HG03196 (cell line): ENCODE data around the gene DDAH1.

ENCODE experiments used
- ATAC-seq: cut with Tn5 transposase; IDR thresholded peaks from one replicate; pipeline ENCODE4 v1.9.1; 2021; ENCODE audit not compliant: unreplicated experiment

DDAH1 gene

DNA sequence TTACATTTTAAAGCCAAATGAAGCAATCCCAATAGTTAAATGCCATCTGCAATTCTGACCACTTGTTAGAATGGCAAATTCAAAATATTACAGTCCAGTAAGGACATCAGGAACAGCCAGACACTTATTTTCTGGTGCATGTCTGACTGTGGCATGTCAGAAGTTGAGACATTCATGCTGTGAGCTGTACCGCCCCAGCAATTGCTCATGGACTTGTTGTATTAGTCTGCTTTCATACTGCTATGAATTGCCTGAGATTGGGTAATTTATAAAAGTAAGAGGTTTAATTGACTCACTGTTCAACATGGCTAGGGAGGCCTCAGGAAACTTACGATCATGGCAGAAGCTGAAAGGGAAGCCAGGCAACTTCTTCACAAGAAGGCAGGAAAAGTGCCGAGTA is 19.1 kb downstream of the DDAH1 start:
- ATAC-seq: no peak

DNA sequence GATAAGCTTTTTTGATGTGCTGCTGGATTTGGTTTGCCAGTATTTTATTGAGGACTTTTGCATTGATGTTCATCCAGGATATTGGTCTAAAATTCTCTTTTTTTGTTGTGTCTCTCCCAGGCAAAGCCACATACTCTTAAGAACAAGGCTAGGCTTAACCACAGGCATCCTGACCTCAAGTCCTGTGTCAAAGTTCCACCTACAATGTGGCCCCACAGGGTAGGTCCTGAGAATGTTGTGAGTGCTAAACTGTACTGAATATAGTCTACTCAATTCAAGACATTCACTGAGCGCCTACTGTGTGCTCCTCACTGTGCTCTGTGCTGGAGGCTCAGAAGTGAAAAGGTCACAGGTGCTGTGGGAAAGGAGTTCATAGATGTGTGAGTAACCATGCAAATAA is 20.6 kb downstream of the DDAH1 start:
- no peak for ATAC-seq

DNA sequence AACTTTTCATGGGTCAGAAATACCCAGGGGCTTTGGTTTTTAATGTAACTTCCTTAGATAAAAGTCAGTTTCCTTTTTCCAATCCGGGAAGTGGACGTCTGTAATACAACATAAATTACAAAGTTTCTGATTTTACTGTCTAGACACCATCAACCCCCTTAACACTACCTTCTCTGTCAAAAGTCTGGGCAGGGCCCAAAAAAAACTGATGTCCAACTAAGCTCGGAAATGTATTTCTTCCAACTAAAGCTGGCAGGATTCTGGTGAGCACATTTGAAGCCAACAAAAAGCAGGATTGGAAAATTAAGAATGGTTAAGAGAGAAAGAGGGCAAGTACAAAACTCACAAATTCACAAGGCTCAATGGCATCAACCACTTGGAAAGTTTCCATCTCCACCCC is 24.3 kb downstream of the DDAH1 start:
- ATAC-seq: no peak

GRCh38 chr1:85438353-85438752 is 26.6 kb downstream of the DDAH1 start:
- ATAC-seq: no peak

DNA sequence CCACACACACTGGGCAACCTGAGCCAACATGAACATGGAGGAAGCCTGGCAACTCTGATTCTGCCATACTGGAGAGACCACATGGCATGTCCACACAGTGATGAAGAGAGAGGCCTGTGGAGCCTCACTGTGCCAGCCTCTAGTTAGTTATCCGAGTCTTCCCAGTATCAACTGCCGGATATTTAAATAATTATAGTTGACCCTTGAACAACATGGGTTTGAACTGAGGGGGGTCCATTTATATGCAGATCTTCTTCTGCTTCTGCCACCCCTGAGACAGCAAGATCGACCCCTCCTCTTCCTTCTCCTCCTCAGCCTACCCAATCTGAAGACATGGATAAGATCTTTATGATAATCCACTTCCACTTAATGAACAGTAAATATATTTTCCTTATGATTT is 27.8 kb downstream of the DDAH1 start:
- ATAC-seq: no peak

GRCh38 chr1:85433096-85433495 is 31.9 kb downstream of the DDAH1 start:
- ATAC-seq: no peak

DNA sequence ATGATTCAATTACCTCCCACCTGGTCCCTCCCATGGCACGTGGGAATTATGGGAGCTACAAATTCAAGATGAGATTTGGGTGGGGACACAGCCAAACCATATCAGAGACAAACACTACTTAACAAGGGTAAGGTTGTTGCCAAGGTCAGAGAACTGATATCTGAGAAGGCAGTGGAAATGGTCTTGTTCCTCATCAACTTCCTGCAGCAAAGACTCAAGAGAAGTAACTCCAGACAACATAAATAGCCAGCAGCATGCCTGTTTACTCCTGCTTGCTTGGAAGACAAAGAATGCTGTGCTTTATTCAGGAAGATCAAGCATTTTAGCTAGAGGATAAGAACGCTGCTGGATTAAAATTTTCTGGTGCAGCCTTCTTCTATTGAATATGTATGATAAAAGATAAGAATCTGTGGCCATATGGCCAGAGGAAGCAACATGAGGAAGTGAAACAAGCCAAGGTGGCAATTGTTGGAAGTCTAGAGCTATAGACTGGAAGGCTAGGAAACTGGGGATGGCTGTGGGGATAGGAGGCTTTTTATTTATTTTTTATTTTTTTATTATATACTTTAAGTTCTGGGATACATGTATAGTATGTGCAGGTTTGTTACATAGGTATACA is 36.4 kb downstream of the DDAH1 start:
- no peak for ATAC-seq

- no peak for ATAC-seq
Observed at GRCh38 chr1:85427849-85428248, 37.1 kb downstream of the DDAH1 start.

DNA sequence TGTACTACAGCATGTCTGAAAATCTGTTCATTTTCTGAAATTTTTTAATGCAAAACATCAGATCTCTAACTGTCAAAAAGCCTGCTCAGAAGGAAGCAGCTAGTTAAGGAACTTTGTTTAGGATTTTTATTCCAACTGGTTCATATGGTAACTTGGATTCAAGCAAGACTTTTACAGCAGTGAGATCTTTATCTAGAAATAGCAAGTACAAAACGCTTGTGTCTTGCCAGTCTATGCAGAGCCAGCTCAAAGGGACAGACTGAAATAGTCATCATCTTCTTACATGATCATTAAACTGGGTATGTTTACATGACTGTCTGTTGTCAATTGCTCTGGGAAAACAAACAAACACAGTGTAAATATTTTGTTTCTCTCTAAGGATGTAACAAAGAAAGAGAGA is 37.6 kb downstream of the DDAH1 start:
- no peak for ATAC-seq

- no peak for ATAC-seq
Observed at GRCh38 chr1:85421179-85421578, 43.8 kb downstream of the DDAH1 start.

GRCh38 chr1:85420199-85420598 is 44.8 kb downstream of the DDAH1 start:
- no peak for ATAC-seq

GRCh38 chr1:85417876-85418275 is 47.1 kb downstream of the DDAH1 start:
- no peak for ATAC-seq

GRCh38 chr1:85417017-85417416 is 47.9 kb downstream of the DDAH1 start:
- ATAC-seq: no peak

DNA sequence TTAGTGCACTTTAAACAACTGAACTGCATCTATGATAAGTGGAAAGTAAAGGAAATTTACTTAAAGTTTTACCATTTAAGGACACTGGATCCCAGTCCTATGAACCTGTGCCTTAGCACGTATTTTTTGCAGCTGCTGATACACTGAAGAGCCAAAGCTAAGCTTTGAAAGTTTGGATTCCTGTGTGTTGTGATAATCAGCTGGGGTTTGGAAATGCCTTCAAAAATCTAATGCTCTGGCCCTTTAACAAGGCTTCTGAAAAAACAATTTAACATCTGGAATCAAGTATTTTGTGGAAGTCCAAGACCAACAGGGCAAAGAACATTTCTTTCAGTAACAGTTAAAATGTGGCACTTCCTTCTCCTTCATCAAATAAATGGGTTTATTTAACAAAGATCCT is 51.8 kb downstream of the DDAH1 start:
- ATAC-seq: no peak

- no peak for ATAC-seq
Observed at GRCh38 chr1:85411567-85412305, 53.2 kb downstream of the DDAH1 start.

GRCh38 chr1:85409516-85409915 is 55.4 kb downstream of the DDAH1 start:
- ATAC-seq: no peak

- no peak for ATAC-seq
Observed at GRCh38 chr1:85407746-85408377, 57.1 kb downstream of the DDAH1 start.

GRCh38 chr1:85406887-85407533 is 57.9 kb downstream of the DDAH1 start:
- no peak for ATAC-seq

DNA sequence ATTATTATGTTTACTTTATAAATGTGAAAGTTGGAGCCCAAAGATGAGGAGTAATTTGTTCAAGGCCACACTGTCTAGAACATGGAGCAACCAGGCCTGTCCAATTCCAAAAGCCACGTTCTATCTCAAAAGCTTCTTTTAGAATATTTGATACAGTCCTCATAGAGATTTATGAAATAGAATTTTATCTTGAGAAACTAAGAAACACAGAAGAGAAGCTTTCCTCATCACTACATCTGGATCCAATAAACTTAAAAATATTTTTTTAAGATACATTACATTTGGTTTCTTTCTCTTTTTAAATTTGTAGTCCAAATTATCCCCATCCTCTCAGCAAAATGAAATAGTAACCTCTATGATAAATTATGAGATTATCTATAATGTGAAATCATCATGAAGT is 58.9 kb downstream of the DDAH1 start:
- no peak for ATAC-seq

GRCh38 chr1:85404408-85404807 is 60.6 kb downstream of the DDAH1 start:
- ATAC-seq: no peak

- no peak for ATAC-seq
Observed at GRCh38 chr1:85398391-85399064, 66.4 kb downstream of the DDAH1 start.
